AG04450 (cell line): ENCODE data around the gene TBC1D30. TPM values are rescaled to one million over a fixed set of nuclear protein-coding genes. Genes with fewer than 3 reads are reported as not detected.

Experiments used
- CTCF ChIA-PET: fragments of 300-600, 350-600 bp; formaldehyde crosslinking; extraction: SDS; loops from one replicate; lab custom pipeline; 2022; ENCODE audit warnings: antibody characterized with exemption, inconsistent platforms; lab: Charles Lee
- POLR2A ChIA-PET: fragments of 350-600 bp; formaldehyde crosslinking; extraction: SDS; loops from one replicate; lab custom pipeline; 2021; ENCODE audit warnings: antibody characterized with exemption, inconsistent platforms; lab: Yijun Ruan, JAX
- DNase-seq: peaks from one replicate; pipeline ENCODE4 v3.0.0-alpha.2; 2011; ENCODE audit warnings: low read depth, low spot score
- H3K27ac ChIP-seq: one replicate; pipeline ENCODE4 v1.5.1; 2012; ENCODE audit warnings: low read depth, low read length, control low read depth
- H3K27me3 ChIP-seq: one replicate; pipeline ENCODE4 v1.6.0; 2012; ENCODE audit warnings: low read length; ENCODE audit not compliant: control insufficient read depth, insufficient read depth
- H3K4me3 ChIP-seq: 2 replicates; pipeline ENCODE4 v1.5.1; 2011; ENCODE audit warnings: mild to moderate bottlenecking, low read depth, low read length, control low read depth
- H3K9me3 ChIP-seq: 2 replicates; pipeline ENCODE4 v1.5.1; 2012; ENCODE audit warnings: low read length; ENCODE audit not compliant: control insufficient read depth, insufficient read depth
- CTCF ChIP-seq: IDR thresholded peaks from 2 replicates; pipeline ENCODE4 v1.5.1; 2011; ENCODE audit warnings: low read depth, low read length, control low read depth, inconsistent platforms
- polyA plus RNA-seq: library from polyadenylated mRNA; depleted of rRNA; stranded (reverse); fragments of >200 nt; gene quantifications from 2 replicates; pipeline ENCODE4 v1.2.3, GENCODE V29; 2011

TBC1D30 gene
- polyA plus RNA-seq, 1 experiment = 0.40 TPM

- Histone ChIP-seq H3K4me3 (no peak overlapping the region), H3K9me3 (peaks cover 2% of the 10 kb centered on the region), H3K27ac (no peak overlapping the region), H3K27me3 (peaks cover 42% of the 10 kb centered on the region)
- no peak for TF ChIP-seq CTCF
- ChIA-PET CTCF (interaction anchor here (1.2 to 1.5 kb wide), 2 partner anchors 25 kb away, joined by 3 to 5 read pairs; no protein-coding TSS in a partner anchor), POLR2A (no interaction called here)
- no peak for DNase-seq
Measured at GRCh38 chr12:64821116-64821630, 3.3 kb upstream of the TBC1D30 start.

- CTCF ChIA-PET = interaction anchor here (0.5 to 1.1 kb wide), 2 partner anchors 22 to 1476 kb away, joined by 3 read pairs; no protein-coding TSS in a partner anchor
Measured at GRCh38 chr12:64824130-64824499, 332 bp upstream of the TBC1D30 start.

GRCh38 chr12:64825143-64826021 is 935 bp downstream of the TBC1D30 start:
- no peak for DNase-seq
- POLR2A ChIA-PET = no interaction called here
- peaks cover 2% of the 10 kb centered on the region for H3K9me3 ChIP-seq
- no peak overlapping the region for H3K4me3 ChIP-seq
- H3K27me3 ChIP-seq = peaks cover 46% of the 10 kb centered on the region
- no peak for TF ChIP-seq CTCF
- CTCF ChIA-PET = interaction anchor here (0.9 to 1.1 kb wide), 2 partner anchors 23 to 29 kb away, joined by 4 to 7 read pairs; no protein-coding TSS in a partner anchor
- no peak overlapping the region for H3K27ac ChIP-seq

More at GRCh38 chr12:64824130-64824499, 332 bp upstream of the TBC1D30 start:
- no peak for DNase-seq
- H3K9me3 ChIP-seq = peaks cover 2% of the 10 kb centered on the region
- POLR2A ChIA-PET = no interaction called here
- peak overlapping the region; percentile 48 for H3K4me3 ChIP-seq
- H3K27me3 ChIP-seq = peaks cover 48% of the 10 kb centered on the region
- no peak for TF ChIP-seq CTCF
- no peak overlapping the region for H3K27ac ChIP-seq

GRCh38 chr12:64826234-64826633 is 1.8 kb downstream of the TBC1D30 start:
- TF ChIP-seq CTCF = no peak
- Histone ChIP-seq H3K27me3 (peaks cover 46% of the 10 kb centered on the region), H3K27ac (no peak overlapping the region), H3K4me3 (no peak overlapping the region), H3K9me3 (peaks cover 2% of the 10 kb centered on the region)
- DNase-seq = no peak
- POLR2A ChIA-PET = no interaction called here
- CTCF ChIA-PET = interaction anchor here (0.9 to 1.1 kb wide), 2 partner anchors 24 to 30 kb away, joined by 4 to 7 read pairs; no protein-coding TSS in a partner anchor

- Histone ChIP-seq H3K27me3 (peaks cover 35% of the 10 kb centered on the region), H3K9me3 (no peaks in the 10 kb centered on the region; the same call in 1 of the 2 replicates), H3K4me3 (no peak overlapping the region), H3K27ac (no peak overlapping the region)
- ChIA-PET POLR2A (no interaction called here), CTCF (no interaction called here)
- no peak for DNase-seq
- TF ChIP-seq CTCF = no peak
Measured at GRCh38 chr12:64828713-64829112, 4.3 kb downstream of the TBC1D30 start.
